HG03457 (cell line): ENCODE data around the gene S100A3.
"Not testable (repeated sequence)": the region's sequence is repeated elsewhere in the genome, so short reads cannot be mapped to it uniquely, and the experiment has no call there.

Source experiments
- ATAC-seq: cut with Tn5 transposase; IDR thresholded peaks from one replicate; pipeline ENCODE4 v1.9.1; 2021; ENCODE audit warnings: moderate number of reproducible peaks; ENCODE audit not compliant: unreplicated experiment

S100A3 gene

GRCh38 chr1:153548722-153549688 is at the start of gene S100A3:
Gene S100A3, minus strand, starts transcription at chr1:153549258. Its CDS starts 773 bp downstream, at chr1:153548485.
- no peak for ATAC-seq

GRCh38 chr1:153598309-153599172 is 49.5 kb upstream of the S100A3 start:
- peak; percentile 86 for ATAC-seq

GRCh38 chr1:153597206-153597605 is 48.1 kb upstream of the S100A3 start:
- ATAC-seq, result no peak

GRCh38 chr1:153592748-153593147 is 43.7 kb upstream of the S100A3 start:
- ATAC-seq, result no peak

GRCh38 chr1:153588482-153588881 is 39.4 kb upstream of the S100A3 start:
- no peak for ATAC-seq

GRCh38 chr1:153588033-153588432 is 39.0 kb upstream of the S100A3 start:
- ATAC-seq, result not testable (repeated sequence)

GRCh38 chr1:153587314-153587713 is 38.3 kb upstream of the S100A3 start:
- no peak for ATAC-seq

GRCh38 chr1:153586347-153586746 is 37.3 kb upstream of the S100A3 start:
- ATAC-seq, result no peak

- no peak for ATAC-seq
These were observed 35.9 kb upstream of the S100A3 start for GRCh38 chr1:153585006-153585405.

GRCh38 chr1:153583976-153584375 is 34.9 kb upstream of the S100A3 start:
- no peak for ATAC-seq

- ATAC-seq, result not testable (repeated sequence)
These were observed 34.5 kb upstream of the S100A3 start for GRCh38 chr1:153583514-153583913.

- ATAC-seq, result not testable (repeated sequence)
These were observed 33.8 kb upstream of the S100A3 start for GRCh38 chr1:153582836-153583235.

GRCh38 chr1:153578936-153579335 is 29.9 kb upstream of the S100A3 start:
- ATAC-seq, result no peak

- no peak for ATAC-seq
These were observed 29.4 kb upstream of the S100A3 start for GRCh38 chr1:153578490-153578889.

GRCh38 chr1:153577624-153578051 is 28.6 kb upstream of the S100A3 start:
- no peak for ATAC-seq

GRCh38 chr1:153577138-153577537 is 28.1 kb upstream of the S100A3 start:
- ATAC-seq, result no peak

GRCh38 chr1:153575497-153575896 is 26.4 kb upstream of the S100A3 start:
- ATAC-seq, result not testable (repeated sequence)

GRCh38 chr1:153575081-153575491 is 26.0 kb upstream of the S100A3 start:
- ATAC-seq, result not testable (repeated sequence)

- ATAC-seq, result no peak
These were observed 24.3 kb upstream of the S100A3 start for GRCh38 chr1:153573351-153573750.

GRCh38 chr1:153572569-153573015 is 23.5 kb upstream of the S100A3 start:
- ATAC-seq, result no peak

- ATAC-seq, result no peak
These were observed 22.6 kb upstream of the S100A3 start for GRCh38 chr1:153571706-153572105.
